GM18867 (cell line): ENCODE results near the gene SCN1B.
"Not testable (repeated sequence)": the region's sequence is repeated elsewhere in the genome, so short reads cannot be mapped to it uniquely, and the experiment has no call there.

Experiments
- ATAC-seq: cut with Tn5 transposase; IDR thresholded peaks from one replicate; pipeline ENCODE4 v1.9.1; 2021; ENCODE audit warnings: mild to moderate bottlenecking, moderate library complexity; ENCODE audit not compliant: unreplicated experiment

The SCN1B gene

DNA sequence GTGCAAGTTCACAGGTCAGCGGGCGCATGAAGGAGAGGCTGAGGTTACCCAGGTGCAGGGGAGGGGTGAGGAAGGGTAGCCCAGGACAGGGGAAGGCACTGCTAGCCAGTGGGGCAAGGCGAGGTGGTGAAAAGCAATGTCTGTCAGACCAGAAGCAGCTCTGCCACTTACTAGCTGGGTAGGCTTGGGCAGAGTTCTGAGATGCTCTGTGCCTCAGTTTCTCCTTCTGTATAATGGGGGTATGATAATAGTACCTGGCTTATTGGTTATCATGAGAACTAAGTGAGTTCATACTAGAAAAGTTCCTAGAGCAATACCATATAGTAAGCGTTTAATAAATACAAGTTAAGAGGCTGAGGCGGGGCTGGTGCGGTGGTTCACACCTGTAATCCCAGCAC, 14.3 kb upstream of the SCN1B start:
- no peak for ATAC-seq

- no peak for ATAC-seq
Measured at GRCh38 chr19:35017507-35017906, 12.8 kb upstream of the SCN1B start.

- ATAC-seq = no peak
Measured at GRCh38 chr19:35018379-35018778, 11.9 kb upstream of the SCN1B start.

DNA sequence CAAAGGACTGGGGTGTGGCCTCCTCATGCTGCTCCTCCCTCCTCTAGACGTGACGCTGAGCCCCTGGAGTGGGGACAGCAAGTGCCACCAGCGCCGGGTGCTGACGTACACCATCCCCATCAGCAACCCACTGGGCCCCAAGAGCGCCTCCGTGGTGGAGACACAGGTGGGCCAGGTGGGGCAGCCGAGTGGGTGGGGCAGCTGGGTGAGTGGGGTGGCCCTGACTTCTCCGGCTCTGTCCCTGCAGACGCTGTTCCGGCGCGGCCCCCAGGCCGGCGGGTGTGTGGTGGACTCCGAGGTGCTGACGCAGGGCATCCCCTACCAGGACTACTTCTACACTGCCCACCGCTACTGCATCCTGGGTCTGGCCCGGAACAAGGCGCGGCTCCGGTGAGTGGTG, 11.1 kb upstream of the SCN1B start:
- no peak for ATAC-seq

DNA sequence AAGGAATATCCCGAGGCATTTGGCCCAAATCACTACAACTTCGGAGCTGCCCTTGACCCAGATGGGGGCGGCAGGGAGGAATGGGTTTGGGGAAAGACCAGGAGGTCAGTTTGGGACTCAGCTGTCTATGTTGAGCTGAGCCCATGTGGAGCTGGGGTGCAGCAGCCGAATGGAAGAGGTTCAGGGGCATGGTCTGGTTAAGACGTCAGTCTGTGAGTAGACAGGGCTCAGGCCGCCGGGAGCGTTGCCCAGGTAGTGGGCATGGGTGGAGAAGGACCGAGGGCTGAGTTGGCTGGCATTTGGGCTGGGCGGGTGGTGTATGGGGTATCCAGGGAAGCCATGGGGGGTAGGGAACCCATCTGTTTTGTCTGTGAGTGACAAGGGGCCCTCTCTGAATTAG, 9.3 kb upstream of the SCN1B start:
- no peak for ATAC-seq

DNA sequence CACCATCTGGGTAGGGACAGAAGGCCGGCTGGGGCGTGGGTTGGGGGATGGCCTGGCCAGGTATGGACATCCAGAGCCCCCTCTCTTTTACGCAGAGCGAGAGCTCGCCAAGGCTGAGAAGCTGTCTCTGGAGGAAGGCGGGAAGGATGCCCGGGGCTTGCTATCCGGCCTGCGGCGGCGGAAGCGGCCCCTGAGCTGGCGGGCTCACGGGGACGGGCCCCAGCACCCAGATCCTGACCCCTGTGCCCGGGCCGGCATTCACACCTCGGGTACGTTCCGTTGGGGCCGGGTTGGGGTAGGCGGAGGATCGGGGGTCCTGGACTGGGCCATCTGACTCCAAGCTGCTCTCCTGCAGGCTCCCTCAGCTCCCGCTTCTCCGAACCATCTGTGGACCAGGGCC, 8.7 kb upstream of the SCN1B start:
- ATAC-seq = no peak

GRCh38 chr19:35022460-35022859, 7.8 kb upstream of the SCN1B start:
- ATAC-seq = no peak

GRCh38 chr19:35023428-35023827, 6.8 kb upstream of the SCN1B start:
- ATAC-seq = no peak

DNA sequence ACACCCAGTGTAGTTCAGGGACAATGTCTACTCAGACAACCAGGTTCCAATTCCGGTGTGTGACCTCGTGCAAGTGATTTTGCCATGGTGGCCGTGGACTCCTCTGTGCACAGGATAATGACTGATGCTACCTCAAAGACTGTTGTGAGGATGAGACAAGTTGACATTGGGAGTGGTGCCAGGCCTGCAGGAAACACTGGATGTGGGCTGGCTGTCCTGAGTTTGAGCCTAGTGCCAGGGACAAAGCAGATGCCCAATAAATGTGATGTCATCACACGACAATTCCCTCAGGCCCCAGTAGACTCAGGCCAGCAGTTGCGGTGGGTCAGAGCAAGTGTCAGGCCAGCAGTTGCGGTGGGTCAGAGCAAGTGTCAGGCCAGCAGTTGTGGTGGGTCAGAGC, 6.2 kb upstream of the SCN1B start:
- ATAC-seq = no peak

DNA sequence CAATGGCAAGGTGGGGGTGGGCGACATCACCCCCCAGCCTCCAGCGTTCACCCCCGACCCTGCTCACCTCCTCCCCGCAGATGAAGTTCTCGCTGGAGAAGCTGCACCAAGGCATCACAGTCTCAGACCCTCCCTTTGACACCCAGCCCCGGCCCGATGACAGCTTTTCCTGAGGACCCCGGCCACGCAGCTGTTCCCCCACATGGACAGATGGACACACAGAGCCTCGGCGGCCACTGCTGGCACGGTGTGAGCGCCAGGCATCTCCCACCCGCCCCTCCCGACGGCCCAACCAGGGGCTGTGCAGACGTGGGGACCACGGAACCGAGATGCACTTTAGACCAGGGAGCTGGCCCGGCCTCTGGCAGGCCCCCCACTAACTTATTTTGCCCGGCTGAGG, 4.3 kb upstream of the SCN1B start:
- no peak for ATAC-seq

DNA sequence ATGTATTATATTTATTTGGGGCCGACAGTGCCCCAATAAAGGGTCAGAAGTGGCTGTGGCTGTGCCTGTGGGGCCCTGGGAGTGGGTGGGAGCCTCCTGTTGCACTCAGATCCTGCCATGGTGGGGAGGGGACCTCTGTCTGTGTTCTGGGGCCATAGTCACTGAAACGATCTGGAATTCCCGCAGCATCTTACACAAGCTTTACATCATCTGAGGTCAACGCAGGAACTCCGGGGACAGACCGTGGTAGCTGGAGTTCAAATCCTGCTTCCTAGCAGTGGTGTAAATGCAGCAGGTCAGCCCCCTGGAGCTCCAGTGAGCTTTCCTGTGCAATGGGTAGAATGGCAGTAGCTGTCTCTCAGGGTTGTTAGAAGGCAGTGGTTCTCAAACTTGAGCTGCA, 3.9 kb upstream of the SCN1B start:
- no peak for ATAC-seq

GRCh38 chr19:35027009-35027408, 3.3 kb upstream of the SCN1B start:
- no peak for ATAC-seq

DNA sequence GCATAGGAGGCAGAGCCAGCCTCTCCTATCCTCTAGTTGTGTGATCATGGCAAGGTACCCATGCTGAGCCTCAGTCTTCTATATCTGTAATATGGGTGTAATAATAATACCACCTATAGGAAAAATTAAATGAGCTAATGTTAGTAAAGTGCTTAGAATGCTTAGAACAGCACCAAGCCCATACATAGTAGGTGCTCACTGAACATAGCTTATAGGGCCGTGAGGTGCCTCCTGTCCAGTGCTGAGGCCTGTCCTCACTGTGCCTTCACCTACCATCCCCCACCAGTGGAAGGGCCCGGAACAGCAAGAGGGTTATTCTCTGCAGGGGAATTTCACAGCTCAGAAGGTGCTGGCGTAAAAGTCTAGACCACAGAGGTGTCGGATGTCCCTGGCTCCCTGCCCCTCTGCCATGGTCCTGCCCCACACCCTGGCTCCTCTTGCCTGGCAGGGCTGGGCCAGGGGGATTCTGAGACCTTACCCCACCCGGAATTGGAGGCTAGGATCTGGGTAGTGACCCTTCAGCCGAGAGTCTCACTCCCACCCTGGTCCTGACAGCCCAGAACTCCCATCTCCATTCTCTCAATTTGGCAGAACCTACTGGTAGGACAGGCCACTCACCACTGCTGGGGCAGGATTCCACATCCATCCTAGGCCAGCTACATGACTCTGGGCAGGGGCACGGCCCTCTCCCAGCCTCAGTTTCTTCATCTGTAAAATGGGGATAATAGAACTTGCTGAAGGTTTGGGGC, 2.2 kb upstream of the SCN1B start:
- ATAC-seq = no peak

DNA sequence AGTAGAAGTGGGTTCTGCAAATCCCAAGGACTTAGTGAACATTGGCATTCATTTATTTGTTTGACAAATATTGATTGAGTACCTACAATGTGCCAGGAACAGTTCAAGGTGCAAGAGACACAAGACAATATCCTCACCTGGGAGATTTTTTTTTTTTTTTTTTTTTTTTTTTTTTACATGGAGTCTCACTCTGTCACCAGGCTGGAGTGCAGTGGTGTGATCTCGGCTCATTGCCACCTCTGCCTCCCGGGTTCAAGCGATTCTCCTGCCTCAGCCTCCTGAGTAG, 1.7 kb upstream of the SCN1B start:
- not testable (repeated sequence) for ATAC-seq

DNA sequence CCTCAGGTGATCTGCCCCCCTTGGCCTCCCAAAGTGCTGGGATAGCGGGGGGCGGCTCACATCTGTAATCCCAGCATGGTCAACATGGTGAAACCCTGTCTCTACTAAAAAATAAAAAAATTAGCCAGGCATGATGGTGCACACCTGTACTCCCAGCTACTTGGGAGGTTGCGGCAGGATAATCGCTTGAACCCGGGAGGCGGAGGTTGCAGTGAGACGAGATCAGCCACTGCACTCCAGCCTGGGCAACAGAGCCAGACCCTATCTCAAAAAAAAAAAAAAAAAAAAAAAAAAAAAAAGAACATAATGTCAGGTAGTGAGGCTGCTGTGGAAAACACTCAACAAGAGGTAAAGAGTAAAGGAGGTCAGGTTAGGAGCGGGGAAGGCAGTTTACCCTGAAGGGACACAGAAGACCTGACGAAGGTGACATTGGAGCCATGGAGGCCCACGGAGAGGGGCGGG, 964 bp upstream of the SCN1B start:
- not testable (repeated sequence) for ATAC-seq

DNA sequence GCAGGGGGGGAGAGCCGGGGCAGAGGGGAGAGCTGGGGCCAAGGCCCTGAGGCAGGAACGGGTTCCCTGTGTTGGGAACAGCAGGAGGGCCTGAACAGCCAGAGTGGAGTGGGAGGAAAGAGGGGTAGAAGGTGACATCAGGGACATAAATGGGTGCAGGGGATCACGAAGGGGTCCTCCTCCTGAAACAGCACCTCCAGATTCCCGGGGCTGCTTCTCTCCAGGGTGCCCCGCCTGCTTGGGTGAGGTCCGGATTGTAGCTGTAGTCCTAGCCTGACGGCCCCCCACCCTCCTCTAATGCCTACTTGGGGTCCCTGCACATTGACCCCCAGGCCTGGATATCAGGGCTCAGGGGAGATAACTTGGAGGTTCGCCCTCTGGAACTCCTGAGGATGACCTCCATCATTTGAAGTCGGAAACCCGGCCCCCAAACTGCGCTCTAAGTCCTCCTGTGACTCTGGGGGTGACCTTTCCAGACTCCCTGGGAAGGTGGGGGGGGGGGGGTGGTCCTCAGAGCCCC, 473 bp upstream of the SCN1B start:
- ATAC-seq = no peak

DNA sequence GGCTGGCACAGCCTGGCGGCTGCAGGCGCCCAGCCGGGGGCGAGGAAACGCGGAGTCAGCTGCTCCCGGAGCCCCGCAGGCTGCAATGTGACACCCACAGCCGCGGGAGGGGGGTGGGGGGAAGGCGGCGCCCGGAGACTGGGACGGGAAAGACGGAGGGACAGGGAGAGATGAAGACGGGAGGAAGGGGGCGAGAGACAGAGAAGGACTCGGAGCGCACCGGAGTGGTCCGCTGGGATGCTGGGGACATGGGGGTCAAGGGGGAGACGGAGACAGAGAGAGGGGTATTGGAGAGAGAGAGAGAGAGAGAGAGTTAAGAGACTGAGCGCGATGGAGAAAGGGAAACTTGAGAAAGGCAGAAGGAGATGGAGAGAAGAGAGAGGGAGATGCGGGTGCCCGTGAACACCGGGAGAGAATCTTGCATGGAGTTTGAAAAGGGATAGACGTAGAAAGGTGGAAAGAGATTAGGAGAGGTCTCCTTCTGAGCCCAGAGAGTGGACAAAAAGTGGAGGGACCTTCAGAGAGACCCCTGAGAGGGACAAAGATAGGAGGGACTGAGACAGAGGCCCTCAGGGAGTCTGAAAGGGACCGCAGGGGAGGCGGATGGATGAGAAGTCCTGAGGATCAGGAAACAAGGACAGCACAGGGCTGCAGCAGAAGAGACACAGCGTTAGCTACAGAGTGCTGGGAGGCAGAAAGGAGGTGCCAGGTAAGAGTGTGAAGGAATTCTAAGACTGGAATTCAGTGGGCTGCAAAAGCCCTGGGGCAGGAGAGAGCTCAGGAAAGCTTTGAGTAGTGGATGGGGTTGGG, 1.0 kb downstream of the SCN1B start:
- ATAC-seq = no peak

- no peak for ATAC-seq
Measured at GRCh38 chr19:35032356-35032865, 2.1 kb downstream of the SCN1B start.

- ATAC-seq = no peak
Measured at GRCh38 chr19:35033067-35034004, 3.1 kb downstream of the SCN1B start.

- no peak for ATAC-seq
Measured at GRCh38 chr19:35034005-35034502, 3.8 kb downstream of the SCN1B start.
